ENCODE data around the gene PLCB1.

PLCB1 gene

GRCh38 chr20:8227293-8227692 lies 95.2 kb downstream of the PLCB1 start:
- Histone ChIP-seq H3K4me1 (ENCODE audit: insufficient read depth, low read length, poor library complexity, severe bottlenecking) (peaks cover 6% of the 10 kb centered on the region), H3K4me3 (ENCODE audit: low read length, poor library complexity, severe bottlenecking) (no peak overlapping the region), H4K20me1 (ENCODE audit: insufficient read depth, low read length, poor library complexity, severe bottlenecking) (no peaks in the 10 kb centered on the region), H3K9me3 (ENCODE audit: insufficient read depth, low read depth, low read length) (no peaks in the 10 kb centered on the region), H2AFZ (ENCODE audit: low read length) (no peak overlapping the region), H3K4me2 (ENCODE audit: low read depth, low read length, poor library complexity, severe bottlenecking) (no peak overlapping the region), H3K9ac (ENCODE audit: low read depth, low read length, poor library complexity, severe bottlenecking) (no peak overlapping the region), H3F3A (ENCODE audit: low read depth) (no peaks in the 10 kb centered on the region), H3K27me3 (ENCODE audit: insufficient read depth, low read length, poor library complexity, severe bottlenecking) (no peaks in the 10 kb centered on the region), H3K36me3 (ENCODE audit: insufficient read depth, low read length) (no peaks in the 10 kb centered on the region), H3K9me2 (replicated peaks; ENCODE audit: low read depth, low read length) (no peaks in the 10 kb centered on the region), H3K79me2 (ENCODE audit: insufficient read depth, low read length) (peaks cover 12% of the 10 kb centered on the region; the same call in 1 of the 2 replicates)
- TF ChIP-seq CTCF (conservative IDR thresholded peaks at IDR 0.05; ENCODE audit: low read length), result no peak
- TF ChIP-seq EZH2phosphoT487 (IDR thresholded peaks at IDR 0.05; ENCODE audit: borderline replicate concordance), result no peak

GRCh38 chr20:8228315-8228714 lies 96.2 kb downstream of the PLCB1 start:
- no peaks in the 10 kb centered on the region for H3K9me3 ChIP-seq (ENCODE audit: insufficient read depth, low read depth, low read length)
- no peak overlapping the region for H3K4me2 ChIP-seq (ENCODE audit: low read depth, low read length, poor library complexity, severe bottlenecking)

DNA sequence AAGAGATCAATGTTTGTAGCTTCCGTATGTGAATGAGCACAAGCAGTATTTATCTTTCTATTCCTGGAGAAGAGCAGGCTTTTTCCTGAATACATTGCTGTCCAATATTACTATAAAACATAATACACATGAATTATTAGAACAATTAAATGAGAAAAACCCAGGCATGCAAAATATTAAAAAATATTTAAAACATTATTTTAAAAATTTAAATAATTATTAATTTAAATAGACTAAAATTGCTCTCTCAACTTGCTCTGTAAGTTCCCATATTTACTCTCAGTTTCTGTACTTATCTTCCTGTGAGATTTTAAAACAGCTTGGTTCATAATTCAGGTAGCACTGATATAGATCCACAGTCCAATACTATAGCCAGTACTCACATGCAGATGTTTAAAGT lies 97.0 kb downstream of the PLCB1 start:
- Histone ChIP-seq H3K36me3 (ENCODE audit: insufficient read depth, low read length) (no peaks in the 10 kb centered on the region), H3K4me2 (ENCODE audit: low read depth, low read length, poor library complexity, severe bottlenecking) (no peak overlapping the region), H3K4me3 (ENCODE audit: low read length, poor library complexity, severe bottlenecking) (no peak overlapping the region), H2AFZ (ENCODE audit: low read length) (no peak overlapping the region), H3K9me2 (replicated peaks; ENCODE audit: low read depth, low read length) (no peaks in the 10 kb centered on the region), H3K79me2 (ENCODE audit: insufficient read depth, low read length) (peaks cover 28% of the 10 kb centered on the region; the same call in 1 of the 2 replicates), H3K27me3 (ENCODE audit: insufficient read depth, low read length, poor library complexity, severe bottlenecking) (no peaks in the 10 kb centered on the region), H3K4me1 (ENCODE audit: insufficient read depth, low read length, poor library complexity, severe bottlenecking) (peaks cover 24% of the 10 kb centered on the region), H3F3A (ENCODE audit: low read depth) (no peaks in the 10 kb centered on the region), H3K9ac (ENCODE audit: low read depth, low read length, poor library complexity, severe bottlenecking) (no peak overlapping the region), H3K9me3 (ENCODE audit: insufficient read depth, low read depth, low read length) (no peaks in the 10 kb centered on the region), H4K20me1 (ENCODE audit: insufficient read depth, low read length, poor library complexity, severe bottlenecking) (no peaks in the 10 kb centered on the region)
- no peak for TF ChIP-seq EZH2phosphoT487 (IDR thresholded peaks at IDR 0.05; ENCODE audit: borderline replicate concordance)
- no peak for TF ChIP-seq CTCF (conservative IDR thresholded peaks at IDR 0.05; ENCODE audit: low read length)

More at GRCh38 chr20:8228315-8228714, 96.2 kb downstream of the PLCB1 start:
- no peaks in the 10 kb centered on the region for H3K27me3 ChIP-seq (ENCODE audit: insufficient read depth, low read length, poor library complexity, severe bottlenecking)
- peaks cover 20% of the 10 kb centered on the region; the same call in 1 of the 2 replicates for H3K79me2 ChIP-seq (ENCODE audit: insufficient read depth, low read length)
- H3K4me3 ChIP-seq (ENCODE audit: low read length, poor library complexity, severe bottlenecking), result no peak overlapping the region
- H2AFZ ChIP-seq (ENCODE audit: low read length), result no peak overlapping the region
- TF ChIP-seq EZH2phosphoT487 (IDR thresholded peaks at IDR 0.05; ENCODE audit: borderline replicate concordance), result no peak
- TF ChIP-seq CTCF (conservative IDR thresholded peaks at IDR 0.05; ENCODE audit: low read length), result no peak
- H3F3A ChIP-seq (ENCODE audit: low read depth), result no peaks in the 10 kb centered on the region
- H3K36me3 ChIP-seq (ENCODE audit: insufficient read depth, low read length), result no peaks in the 10 kb centered on the region
- H4K20me1 ChIP-seq (ENCODE audit: insufficient read depth, low read length, poor library complexity, severe bottlenecking), result no peaks in the 10 kb centered on the region
- H3K9me2 ChIP-seq (replicated peaks; ENCODE audit: low read depth, low read length), result no peaks in the 10 kb centered on the region
- H3K4me1 ChIP-seq (ENCODE audit: insufficient read depth, low read length, poor library complexity, severe bottlenecking), result peaks cover 16% of the 10 kb centered on the region
- no peak overlapping the region for H3K9ac ChIP-seq (ENCODE audit: low read depth, low read length, poor library complexity, severe bottlenecking)
